ENCODE measurements around the gene GJB2. TPM values are rescaled to one million over a fixed set of nuclear protein-coding genes. Genes with fewer than 3 reads are reported as not detected.

The GJB2 gene
- total RNA-seq, 4 donors from 2014 or later: 0.46 to 3.1 (median 1.4) TPM

- Histone ChIP-seq H3K4me3 (replicated peaks in 1 of 3) (no peak overlapping the region), H3K9me3 (no peaks in the 10 kb centered on the region), H3K36me3 (no peaks in the 10 kb centered on the region), H3K27ac (no peak overlapping the region), H3K27me3 (no peaks in the 10 kb centered on the region), H3K4me1 (no peaks in the 10 kb centered on the region)
- intact Hi-C loops (cut with DNase I): no loop called here
- WGBS, 2 donors: 64 to 74% methylated on average over 14 of the region's 14 CpGs
- DNase-seq: no peak
- no peak for TF ChIP-seq CTCF (IDR thresholded peaks at IDR 0.05)
- TF ChIP-seq POLR2A (IDR thresholded peaks at IDR 0.05): no peak
Observed at GRCh38 chr13:20175907-20176652, 16.7 kb downstream of the GJB2 start.

- H3K4me1 ChIP-seq: no peaks in the 10 kb centered on the region
- H3K4me3 ChIP-seq (replicated peaks in 1 of 3): no peak overlapping the region
- no peak for DNase-seq
- 78 to 89% methylated on average over 3 of the region's 3 CpGs for WGBS, 2 donors
- no peaks in the 10 kb centered on the region for H3K9me3 ChIP-seq
- H3K27me3 ChIP-seq: no peaks in the 10 kb centered on the region
- TF ChIP-seq CTCF (IDR thresholded peaks at IDR 0.05) (no peak), POLR2A (IDR thresholded peaks at IDR 0.05) (no peak)
- intact Hi-C loops (cut with DNase I): no loop called here
- H3K27ac ChIP-seq: no peak overlapping the region
- H3K36me3 ChIP-seq: no peaks in the 10 kb centered on the region
Observed at GRCh38 chr13:20175406-20175794, 17.3 kb downstream of the GJB2 start.

GRCh38 chr13:20174656-20175405 is 17.9 kb downstream of the GJB2 start:
- intact Hi-C loops (cut with DNase I): no loop called here
- H3K27ac ChIP-seq: no peak overlapping the region
- WGBS, 2 donors: 74% methylated on average over 22 of the region's 22 CpGs
- peak in 1 of 2 donors; percentile 24 for DNase-seq
- H3K4me3 ChIP-seq (replicated peaks in 1 of 3): no peak overlapping the region
- H3K27me3 ChIP-seq: no peaks in the 10 kb centered on the region
- H3K36me3 ChIP-seq: no peaks in the 10 kb centered on the region
- H3K4me1 ChIP-seq: no peaks in the 10 kb centered on the region
- H3K9me3 ChIP-seq: no peaks in the 10 kb centered on the region
- no peak for TF ChIP-seq CTCF (IDR thresholded peaks at IDR 0.05)
- no peak for TF ChIP-seq POLR2A (IDR thresholded peaks at IDR 0.05)

GRCh38 chr13:20173116-20173746 is 19.5 kb downstream of the GJB2 start:
- no peak for DNase-seq
- no peak overlapping the region for H3K4me3 ChIP-seq (replicated peaks in 1 of 3)
- no peak for TF ChIP-seq CTCF (IDR thresholded peaks at IDR 0.05)
- no peak for TF ChIP-seq POLR2A (IDR thresholded peaks at IDR 0.05)
- no peaks in the 10 kb centered on the region for H3K36me3 ChIP-seq
- H3K27ac ChIP-seq: no peak overlapping the region
- intact Hi-C loops (cut with DNase I): no loop called here
- no peaks in the 10 kb centered on the region for H3K27me3 ChIP-seq
- 89 to 93% methylated on average over 8 of the region's 8 CpGs for WGBS, 2 donors
- no peaks in the 10 kb centered on the region for H3K4me1 ChIP-seq
- no peaks in the 10 kb centered on the region for H3K9me3 ChIP-seq

- H3K36me3 ChIP-seq: no peaks in the 10 kb centered on the region
- H3K4me1 ChIP-seq: no peaks in the 10 kb centered on the region
- no peak for DNase-seq
- intact Hi-C loops (cut with DNase I): no loop called here
- WGBS, 2 donors: 81 to 88% methylated on average over 1 of the region's 1 CpG
- H3K27me3 ChIP-seq: no peaks in the 10 kb centered on the region
- H3K4me3 ChIP-seq (replicated peaks in 1 of 3): no peak overlapping the region
- TF ChIP-seq POLR2A (IDR thresholded peaks at IDR 0.05): no peak
- no peak for TF ChIP-seq CTCF (IDR thresholded peaks at IDR 0.05)
- H3K27ac ChIP-seq: no peak overlapping the region
- H3K9me3 ChIP-seq: no peaks in the 10 kb centered on the region
Observed at GRCh38 chr13:20171364-20171763, 21.4 kb downstream of the GJB2 start.
